Breast epithelium (tissue), 4 donors: ENCODE measurements around the gene SLC16A8. TPM values are rescaled to one million over a fixed set of nuclear protein-coding genes. Genes with fewer than 3 reads are reported as not detected.

Source experiments
- DNase-seq, 2 donors: peaks; one replicate each; pipeline ENCODE4 v3.0.0-alpha.2; 2019; ENCODE audit warnings: low spot score in 2 of 2
- H3K27ac ChIP-seq, 2 donors: fragments of 200-600 bp; sonication (generic) in 1 of 2; one replicate each; pipeline ENCODE4 v1.5.1; 2016 to 2019; ENCODE audit warnings: mild to moderate bottlenecking in 1 of 2
- H3K27me3 ChIP-seq, 2 donors: fragments of 200-600 bp; sonication (generic) in 1 of 2; one replicate each; pipeline versions ENCODE4 v1.5.1 to v1.6.0; 2017 to 2019; ENCODE audit warnings: control low read depth in 1 of 2, mild to moderate bottlenecking in 1 of 2
- H3K36me3 ChIP-seq: fragments of 200-600 bp; one replicate; pipeline ENCODE4 v1.5.1; 2019
- H3K4me1 ChIP-seq, 2 donors: fragments of 200-600 bp; sonication (generic); one replicate each; pipeline ENCODE4 v1.5.1; 2016 to 2019; ENCODE audit warnings: control low read depth in 1 of 2
- H3K4me3 ChIP-seq, 3 donors: fragments of 200-600 bp; sonication (generic); 1 replicate in 2 of 3; 2 replicates in 1 of 3; pipeline ENCODE4 v1.5.1; 2016 to 2019; ENCODE audit warnings: mild to moderate bottlenecking in 3 of 3, moderate library complexity in 2 of 3
- H3K9me3 ChIP-seq, 2 donors: fragments of 200-600 bp; sonication (generic) in 1 of 2; one replicate each; pipeline ENCODE4 v1.5.1; 2016 to 2019; ENCODE audit warnings: control low read depth in 1 of 2
- CTCF ChIP-seq, 3 donors: fragments of 450-650 bp; IDR thresholded peaks; one replicate each; pipeline ENCODE4 v1.5.1; 2016 to 2017; ENCODE audit warnings: antibody characterized with exemption in 3 of 3, mild to moderate bottlenecking in 3 of 3, moderate library complexity in 3 of 3
- POLR2A ChIP-seq: fragments of 450-650 bp; IDR thresholded peaks from one replicate; pipeline ENCODE4 v1.6.1; 2016; ENCODE audit warnings: antibody characterized with exemption, mild to moderate bottlenecking, moderate library complexity
- POLR2AphosphoS5 ChIP-seq, 3 donors: sonication (generic); formaldehyde crosslinking; IDR thresholded peaks; one replicate each; pipeline ENCODE4 v1.6.1; 2017; ENCODE audit warnings: antibody characterized with exemption in 3 of 3
- intact Hi-C: fragments of 100-400 bp; cut with DNase I; formaldehyde crosslinking; loops from one replicate; pipeline ENCODE4 v1.15.1; 2023; ENCODE audit warnings: low total_unique reads
- total RNA-seq, 3 donors: library from RNA; depleted of rRNA; stranded (reverse); fragments of >200 nt; gene quantifications; one replicate each; pipeline ENCODE4 v1.1.0, GENCODE V29; 2016

The SLC16A8 gene
- total RNA-seq, 3 donors from 2014 or later, result 0.33 to 1.3 TPM; not detected in 1

GRCh38 chr22:38103641-38104040 is 19.7 kb upstream of the SLC16A8 start:
- intact Hi-C loops, result no loop called here
- no peak for DNase-seq
- Histone ChIP-seq H3K4me3 (no peak overlapping the region), H3K9me3 (no peaks in the 10 kb centered on the region), H3K27ac (no peak overlapping the region), H3K27me3 (no peaks in the 10 kb centered on the region), H3K36me3 (no peaks in the 10 kb centered on the region), H3K4me1 (no peaks in the 10 kb centered on the region)
- TF ChIP-seq POLR2A (no peak), CTCF (IDR thresholded peaks at IDR 0.05) (no peak), POLR2AphosphoS5 (IDR thresholded peaks at IDR 0.05) (no peak)

- intact Hi-C loops, result no loop called here
- peak overlapping the region in 1 of 2 donors; percentile 16 for H3K27ac ChIP-seq
- TF ChIP-seq CTCF (IDR thresholded peaks at IDR 0.05), result no peak
Observed at GRCh38 chr22:38098410-38099249, 14.6 kb upstream of the SLC16A8 start.

GRCh38 chr22:38097557-38098409 is 13.8 kb upstream of the SLC16A8 start:
- peak overlapping the region in 1 of 2 donors; percentile 16 for H3K27ac ChIP-seq
- H3K36me3 ChIP-seq, result no peaks in the 10 kb centered on the region

More at GRCh38 chr22:38098410-38099249, 14.6 kb upstream of the SLC16A8 start:
- DNase-seq, result no peak
- H3K9me3 ChIP-seq, result no peaks in the 10 kb centered on the region
- H3K27me3 ChIP-seq, result no peaks in the 10 kb centered on the region
- H3K4me3 ChIP-seq, result no peak overlapping the region
- no peaks in the 10 kb centered on the region for H3K36me3 ChIP-seq
- no peaks in the 10 kb centered on the region for H3K4me1 ChIP-seq

GRCh38 chr22:38097058-38097457 is 13.1 kb upstream of the SLC16A8 start:
- intact Hi-C loops, result no loop called here
- H3K36me3 ChIP-seq, result no peaks in the 10 kb centered on the region
- no peak for TF ChIP-seq POLR2AphosphoS5 (IDR thresholded peaks at IDR 0.05)
- TF ChIP-seq POLR2A, result no peak
- TF ChIP-seq CTCF (IDR thresholded peaks at IDR 0.05), result no peak
- H3K27ac ChIP-seq, result no peak overlapping the region
- H3K27me3 ChIP-seq, result no peaks in the 10 kb centered on the region
- no peak for DNase-seq
- no peak overlapping the region for H3K4me3 ChIP-seq
- H3K4me1 ChIP-seq, result no peaks in the 10 kb centered on the region
- no peaks in the 10 kb centered on the region for H3K9me3 ChIP-seq

More at GRCh38 chr22:38097557-38098409, 13.8 kb upstream of the SLC16A8 start:
- H3K9me3 ChIP-seq, result no peaks in the 10 kb centered on the region
- H3K4me3 ChIP-seq, result no peak overlapping the region
- intact Hi-C loops, result no loop called here
- no peak for DNase-seq
- TF ChIP-seq POLR2AphosphoS5 (IDR thresholded peaks at IDR 0.05) (no peak), POLR2A (no peak), CTCF (IDR thresholded peaks at IDR 0.05) (no peak)
- no peaks in the 10 kb centered on the region for H3K4me1 ChIP-seq
- no peaks in the 10 kb centered on the region for H3K27me3 ChIP-seq

- Histone ChIP-seq H3K4me3 (peak overlapping the region in 2 of 3 donors; percentile 43 to 66), H3K27ac (no peak overlapping the region)
Observed at GRCh38 chr22:38089474-38089851, 5.5 kb upstream of the SLC16A8 start.

More at GRCh38 chr22:38089474-38089851, 5.5 kb upstream of the SLC16A8 start:
- TF ChIP-seq POLR2AphosphoS5 (IDR thresholded peaks at IDR 0.05) (no peak), CTCF (IDR thresholded peaks at IDR 0.05) (no peak), POLR2A (no peak)
- intact Hi-C loops, result no loop called here
- DNase-seq, result no peak
- peaks cover 0 to 4% of the 10 kb centered on the region in 2 donors for H3K27me3 ChIP-seq
- H3K36me3 ChIP-seq, result no peaks in the 10 kb centered on the region
- no peaks in the 10 kb centered on the region for H3K9me3 ChIP-seq
- peaks cover 0 to 5% of the 10 kb centered on the region in 2 donors for H3K4me1 ChIP-seq
